ENCODE measurements around the gene SLC26A1. TPM values are rescaled to one million over a fixed set of nuclear protein-coding genes. Genes with fewer than 3 reads are reported as not detected.

SLC26A1 gene, protein sequence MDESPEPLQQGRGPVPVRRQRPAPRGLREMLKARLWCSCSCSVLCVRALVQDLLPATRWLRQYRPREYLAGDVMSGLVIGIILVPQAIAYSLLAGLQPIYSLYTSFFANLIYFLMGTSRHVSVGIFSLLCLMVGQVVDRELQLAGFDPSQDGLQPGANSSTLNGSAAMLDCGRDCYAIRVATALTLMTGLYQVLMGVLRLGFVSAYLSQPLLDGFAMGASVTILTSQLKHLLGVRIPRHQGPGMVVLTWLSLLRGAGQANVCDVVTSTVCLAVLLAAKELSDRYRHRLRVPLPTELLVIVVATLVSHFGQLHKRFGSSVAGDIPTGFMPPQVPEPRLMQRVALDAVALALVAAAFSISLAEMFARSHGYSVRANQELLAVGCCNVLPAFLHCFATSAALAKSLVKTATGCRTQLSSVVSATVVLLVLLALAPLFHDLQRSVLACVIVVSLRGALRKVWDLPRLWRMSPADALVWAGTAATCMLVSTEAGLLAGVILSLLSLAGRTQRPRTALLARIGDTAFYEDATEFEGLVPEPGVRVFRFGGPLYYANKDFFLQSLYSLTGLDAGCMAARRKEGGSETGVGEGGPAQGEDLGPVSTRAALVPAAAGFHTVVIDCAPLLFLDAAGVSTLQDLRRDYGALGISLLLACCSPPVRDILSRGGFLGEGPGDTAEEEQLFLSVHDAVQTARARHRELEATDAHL
- total RNA-seq (2014; rRNA removed; shearing (Covaris generic)) = not detected in 2 replicates

DNA sequence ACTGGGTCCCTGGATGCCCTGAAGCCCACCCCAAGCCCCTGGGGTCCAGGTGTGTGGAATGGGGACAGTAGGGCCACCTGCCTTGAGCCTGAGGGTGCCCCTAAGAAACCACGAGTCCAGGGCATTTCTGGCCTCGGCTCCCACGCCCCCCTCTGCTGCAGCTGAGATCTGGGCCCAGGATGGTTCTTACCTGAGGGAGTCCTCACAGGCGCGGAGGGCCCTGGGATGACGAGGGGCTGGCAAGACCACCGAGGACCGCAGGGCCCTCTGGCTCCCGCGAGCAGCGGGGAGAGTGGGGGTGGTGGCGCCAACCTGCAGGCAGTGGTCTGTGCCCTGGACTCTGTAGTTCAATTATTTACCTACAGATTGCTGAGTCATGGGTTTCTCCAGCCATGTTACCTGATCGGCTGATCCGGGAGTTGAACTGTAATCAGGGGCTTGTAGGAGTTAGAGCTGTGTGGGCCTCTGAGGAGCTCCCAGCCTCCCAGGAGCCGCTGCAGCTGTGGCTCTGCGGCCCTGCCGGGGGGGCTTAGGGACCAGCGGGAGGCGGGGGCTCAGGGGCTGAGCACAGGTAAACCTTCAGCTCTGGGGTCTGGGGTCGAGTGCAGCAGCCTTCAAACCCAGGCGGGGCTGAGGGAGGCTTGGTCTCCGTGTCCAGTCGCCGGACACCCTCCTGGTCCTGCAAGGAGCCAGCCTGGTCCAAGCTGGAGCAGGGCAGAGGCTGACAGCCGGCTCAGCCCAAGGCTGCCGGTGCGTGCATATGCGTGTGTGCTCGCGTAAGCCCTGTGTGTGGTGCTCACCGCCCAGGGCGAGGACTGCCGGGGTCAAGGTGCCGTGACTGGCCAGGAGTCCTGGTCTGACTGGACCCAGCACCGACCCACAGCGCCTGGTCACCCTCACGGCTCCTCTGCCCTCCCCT is at the start of gene SLC26A1:
TSS of gene SLC26A1 (minus strand) at position 294 of the 919 bp plus-strand sequence. CDS start 1,701 bp downstream, outside the sequence.
- no peak for DNase-seq
- Histone ChIP-seq H3K9me3 (replicated peaks) (no peaks in the 10 kb centered on the region), H3K27me3 (peaks cover 5% of the 10 kb centered on the region; the same call in 1 of the 2 replicates), H3K4me3 (no peak within 1 kb of the TSS), H3K36me3 (no peaks in the 10 kb centered on the region), H3K27ac (no peak within 1 kb of the TSS), H3K4me1 (no peaks in the 10 kb centered on the region; the same call in 1 of the 2 replicates)

GRCh38 chr4:1042352-1043055 is 49.3 kb upstream of the SLC26A1 start:
- no peak for DNase-seq
- no peak overlapping the region for H3K27ac ChIP-seq
- no peak overlapping the region for H3K4me3 ChIP-seq
- peaks cover 32% of the 10 kb centered on the region for H3K4me1 ChIP-seq
- no peaks in the 10 kb centered on the region for H3K27me3 ChIP-seq
- H3K9me3 ChIP-seq (replicated peaks) = no peaks in the 10 kb centered on the region
- no peaks in the 10 kb centered on the region for H3K36me3 ChIP-seq

DNA sequence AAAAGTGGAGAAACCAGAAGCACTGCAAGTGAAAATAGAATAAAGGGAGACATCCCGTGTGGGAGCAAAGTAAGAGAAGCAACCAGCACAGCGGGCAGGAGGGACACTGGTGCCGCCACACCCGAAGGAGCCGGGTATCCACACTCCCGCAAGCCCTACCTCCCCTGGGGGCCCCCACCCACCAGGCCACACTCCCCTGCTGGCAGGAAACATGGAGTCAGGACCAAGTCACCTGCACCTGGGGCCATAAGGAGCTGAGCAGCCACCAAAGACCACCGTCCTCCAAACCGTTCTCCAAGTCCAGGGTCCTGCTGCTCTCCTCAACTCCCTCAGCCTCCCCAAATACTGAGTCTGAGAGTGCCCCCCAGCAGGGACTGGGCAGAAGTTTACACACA is 48.7 kb upstream of the SLC26A1 start:
- Histone ChIP-seq H3K9me3 (replicated peaks) (no peaks in the 10 kb centered on the region), H3K27ac (no peak overlapping the region), H3K4me3 (no peak overlapping the region), H3K4me1 (peaks cover 35% of the 10 kb centered on the region), H3K36me3 (no peaks in the 10 kb centered on the region), H3K27me3 (no peaks in the 10 kb centered on the region)
- no peak for DNase-seq

GRCh38 chr4:1041147-1041935 is 48.1 kb upstream of the SLC26A1 start:
- Histone ChIP-seq H3K36me3 (no peaks in the 10 kb centered on the region), H3K27me3 (no peaks in the 10 kb centered on the region), H3K27ac (no peak overlapping the region), H3K4me1 (peaks cover 41% of the 10 kb centered on the region), H3K4me3 (no peak overlapping the region), H3K9me3 (replicated peaks) (no peaks in the 10 kb centered on the region)
- DNase-seq = peak in 1 of 2 experiments; percentile 19

DNA sequence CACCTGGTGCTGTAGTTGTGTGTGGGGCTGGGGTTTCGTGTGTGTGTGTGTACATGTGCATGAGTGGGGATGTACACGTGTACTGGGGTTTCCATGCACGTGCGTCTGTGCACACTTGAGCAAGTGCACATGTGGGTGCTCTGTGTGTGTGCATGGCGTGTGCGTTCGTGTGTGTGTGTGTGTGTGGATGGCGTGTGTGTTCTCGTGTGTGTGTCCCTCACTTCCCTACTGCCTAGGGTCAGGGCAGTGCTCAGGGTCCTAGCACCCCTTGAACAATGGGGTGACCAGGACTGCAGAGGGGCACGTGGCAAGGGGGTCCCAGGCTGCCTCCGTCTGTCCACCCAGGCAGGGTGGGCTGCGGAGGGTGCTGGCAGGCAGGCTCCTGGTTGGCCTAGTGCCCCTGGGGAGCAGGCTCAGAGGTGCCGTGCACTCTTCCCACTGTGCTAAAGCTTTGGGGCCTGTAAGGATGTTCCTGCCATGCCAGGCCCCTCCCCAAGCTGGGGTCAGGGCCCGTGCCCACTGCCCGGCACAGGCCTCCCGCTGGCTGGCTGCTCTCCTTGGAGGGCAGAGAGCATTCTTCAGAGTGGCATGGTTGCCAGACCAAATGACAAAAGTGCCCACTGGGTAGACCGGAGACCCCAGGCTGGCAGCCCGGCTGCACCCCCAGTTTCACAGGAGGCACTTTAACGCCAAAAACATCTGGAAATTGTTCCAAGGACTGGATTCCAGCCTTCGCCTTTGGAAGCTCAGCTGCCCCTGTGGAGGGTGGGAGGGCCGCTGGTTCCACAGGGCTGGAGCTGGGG is 47.3 kb upstream of the SLC26A1 start:
- H3K36me3 ChIP-seq = no peaks in the 10 kb centered on the region
- no peak for DNase-seq
- H3K9me3 ChIP-seq (replicated peaks) = no peaks in the 10 kb centered on the region
- H3K4me3 ChIP-seq = no peak overlapping the region
- no peak overlapping the region for H3K27ac ChIP-seq
- peaks cover 47% of the 10 kb centered on the region for H3K4me1 ChIP-seq
- H3K27me3 ChIP-seq = no peaks in the 10 kb centered on the region

DNA sequence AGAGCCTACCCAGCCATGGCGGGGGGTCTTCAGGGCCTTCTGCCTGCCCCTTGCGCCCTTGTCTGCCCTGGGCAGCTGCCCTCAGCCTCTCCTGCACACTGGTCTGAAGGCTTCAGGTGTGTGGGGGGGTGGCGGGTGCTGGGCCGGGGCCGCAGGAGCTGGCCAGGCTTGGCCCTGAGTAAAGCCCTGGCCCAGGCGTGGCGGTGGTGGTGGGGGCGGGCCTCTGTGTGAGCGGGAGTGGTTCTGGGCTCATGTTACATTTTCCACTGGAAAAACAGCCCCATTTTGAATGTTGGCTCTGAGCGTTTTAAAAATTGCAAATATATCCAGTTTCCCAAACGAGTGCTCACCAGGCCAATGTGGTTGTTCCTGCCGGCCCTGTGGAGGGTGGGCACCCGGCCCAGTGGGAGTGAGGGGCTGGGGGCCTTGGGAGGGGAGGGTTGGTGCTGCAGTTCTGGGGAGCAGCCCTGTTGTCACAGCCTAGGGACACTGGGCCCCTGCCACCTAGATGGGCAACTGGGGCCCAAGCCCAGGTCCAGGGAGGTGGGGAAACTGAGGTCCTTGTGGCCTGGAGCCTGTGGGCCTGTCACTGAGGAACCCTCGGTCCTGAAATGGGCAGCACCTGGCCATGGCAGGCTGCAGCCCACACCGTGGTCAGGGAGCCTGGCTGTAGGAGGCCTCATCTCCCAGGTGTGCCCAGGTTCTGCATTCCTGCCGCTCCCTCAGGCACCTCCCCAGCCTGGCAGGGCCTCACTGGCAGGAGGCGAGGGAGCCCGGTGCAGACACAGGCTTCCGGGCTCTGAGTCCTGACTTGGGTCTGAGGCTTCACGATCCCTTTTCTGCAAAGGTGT is 46.5 kb upstream of the SLC26A1 start:
- no peaks in the 10 kb centered on the region for H3K27me3 ChIP-seq
- H3K9me3 ChIP-seq (replicated peaks) = no peaks in the 10 kb centered on the region
- DNase-seq = peak in 1 of 2 experiments; percentile 55
- H3K27ac ChIP-seq = no peak overlapping the region
- H3K4me3 ChIP-seq = no peak overlapping the region
- no peaks in the 10 kb centered on the region for H3K36me3 ChIP-seq
- H3K4me1 ChIP-seq = peaks cover 53% of the 10 kb centered on the region

- H3K27ac ChIP-seq = no peak overlapping the region
- H3K27me3 ChIP-seq = no peaks in the 10 kb centered on the region
- H3K9me3 ChIP-seq (replicated peaks) = no peaks in the 10 kb centered on the region
- H3K36me3 ChIP-seq = no peaks in the 10 kb centered on the region
- no peak overlapping the region for H3K4me3 ChIP-seq
- H3K4me1 ChIP-seq = peaks cover 51% of the 10 kb centered on the region
- DNase-seq = peak in 1 of 2 experiments; percentile 70
Measured at GRCh38 chr4:1038948-1039492, 45.8 kb upstream of the SLC26A1 start.

- H3K27ac ChIP-seq = no peak overlapping the region
Measured at GRCh38 chr4:1036976-1037810, 44.0 kb upstream of the SLC26A1 start.

GRCh38 chr4:1036095-1036494 is 42.9 kb upstream of the SLC26A1 start:
- Histone ChIP-seq H3K4me3 (no peak overlapping the region), H3K27me3 (peaks cover 9% of the 10 kb centered on the region; the same call in 1 of the 2 replicates), H3K36me3 (no peaks in the 10 kb centered on the region), H3K27ac (no peak overlapping the region), H3K4me1 (peaks cover 66% of the 10 kb centered on the region), H3K9me3 (replicated peaks) (no peaks in the 10 kb centered on the region)
- DNase-seq = no peak

More at GRCh38 chr4:1036976-1037810, 44.0 kb upstream of the SLC26A1 start:
- DNase-seq = peak in 1 of 2 experiments; percentile 22
- Histone ChIP-seq H3K9me3 (replicated peaks) (no peaks in the 10 kb centered on the region), H3K4me3 (no peak overlapping the region), H3K36me3 (no peaks in the 10 kb centered on the region), H3K4me1 (peaks cover 64% of the 10 kb centered on the region), H3K27me3 (no peaks in the 10 kb centered on the region)

DNA sequence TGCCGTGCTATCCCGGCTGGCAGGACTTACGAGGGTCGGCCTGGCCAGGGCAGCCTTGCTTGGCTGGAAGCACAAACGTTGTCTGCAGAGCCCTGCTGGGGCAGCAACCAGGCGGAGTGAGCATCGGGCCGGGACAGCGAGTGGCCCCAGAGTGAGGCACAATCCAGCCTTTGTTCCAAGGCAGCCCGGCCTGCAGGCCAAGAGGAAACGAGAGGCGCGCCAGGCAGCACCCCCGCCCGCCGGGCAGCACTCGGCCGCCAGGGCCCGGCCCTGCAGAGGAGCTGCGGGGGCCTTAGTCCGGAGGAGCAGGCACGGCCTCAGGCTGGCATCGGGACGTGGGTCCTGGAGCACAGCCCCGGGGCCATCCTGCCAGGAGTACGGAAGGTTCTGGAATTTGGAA is 42.3 kb upstream of the SLC26A1 start:
- Histone ChIP-seq H3K36me3 (no peaks in the 10 kb centered on the region), H3K9me3 (replicated peaks) (no peaks in the 10 kb centered on the region), H3K4me1 (peaks cover 69% of the 10 kb centered on the region), H3K27ac (no peak overlapping the region), H3K27me3 (peaks cover 13% of the 10 kb centered on the region; the same call in 1 of the 2 replicates), H3K4me3 (no peak overlapping the region)
- peak; percentile 76 to 78 for DNase-seq

All from SJCRH30 (cell line).